Heart left ventricle (tissue), 16 donors: ENCODE data around the gene DCP2. TPM values are rescaled to one million over a fixed set of nuclear protein-coding genes. Genes with fewer than 3 reads are reported as not detected.

ENCODE experiments used
- ATAC-seq, 4 donors: fragments of 200-7000 bp; cut with Tn5 transposase; one replicate each; pipeline ENCODE4 v1.9.1; 2020 to 2022; ENCODE audit warnings: moderate library complexity in 4 of 4, mild to moderate bottlenecking in 3 of 4, moderate number of reproducible peaks in 1 of 4
- DNase-seq, 5 donors: peaks; one replicate each; pipeline ENCODE4 v3.0.0-alpha.2; 2020
- H3K27ac ChIP-seq, 12 donors: fragments of 200-600 bp; sonication (generic) in 4 of 12; one replicate each; pipeline versions ENCODE4 v1.5.0 to v1.8.0; 2016 to 2022; ENCODE audit warnings: mild to moderate bottlenecking in 2 of 12
- H3K27me3 ChIP-seq, 9 donors: fragments of 200-600 bp; sonication (generic) in 2 of 9; one replicate each; pipeline versions ENCODE4 v1.5.1 to v1.8.0; 2016 to 2022; ENCODE audit warnings: mild to moderate bottlenecking in 3 of 9
- H3K36me3 ChIP-seq, 9 donors: fragments of 200-600 bp; sonication (generic) in 2 of 9; one replicate each; pipeline versions ENCODE4 v1.5.0 to v1.8.0; 2018 to 2022; ENCODE audit warnings: mild to moderate bottlenecking in 2 of 9
- H3K4me1 ChIP-seq, 12 donors: fragments of 200-600 bp; sonication (generic) in 4 of 12; one replicate each; pipeline versions ENCODE4 v1.5.0 to v1.8.0; 2016 to 2022; ENCODE audit warnings: mild to moderate bottlenecking in 3 of 12
- H3K4me3 ChIP-seq, 12 donors: fragments of 200-600 bp; sonication (generic) in 4 of 12; one replicate each; pipeline versions ENCODE4 v1.5.0 to v1.8.0; 2017 to 2022; ENCODE audit warnings: mild to moderate bottlenecking in 9 of 12, moderate library complexity in 4 of 12
- H3K9me3 ChIP-seq, 12 donors: fragments of 200-600 bp; sonication (generic) in 4 of 12; one replicate each; pipeline versions ENCODE4 v1.5.0 to v1.8.0; 2016 to 2022; ENCODE audit warnings: mild to moderate bottlenecking in 1 of 12
- POLR2A ChIP-seq, 2 donors: fragments of 450-650 bp; IDR thresholded peaks; one replicate each; pipeline ENCODE4 v1.6.1; 2017; ENCODE audit warnings: antibody characterized with exemption in 2 of 2, mild to moderate bottlenecking in 2 of 2, moderate library complexity in 2 of 2
- WGBS, 4 donors: extraction: QIAGEN DNeasy Blood & Tissue Kit in 2 of 4; methylation state at CpG; one replicate each; pipeline versions ENCODE4 v1.1.5 to v1.1.7; 2013 to 2018; 5-methylcytosine and 5-hydroxymethylcytosine counted together
- intact Hi-C, 10 donors: fragments of 100-400 bp; cut with DNase I; formaldehyde crosslinking; loops; one replicate each; pipeline versions ENCODE4 v1.11.1 to v1.14.2; 2022
- polyA plus RNA-seq, 2 donors: library from polyadenylated mRNA; stranded (reverse); fragments of 200-250 nt; gene quantifications; one replicate each; pipeline ENCODE4 v1.2.3, GENCODE V29; 2013
- total RNA-seq, 9 donors: library from RNA; depleted of rRNA in 2 of 9; stranded (reverse); fragments of >200 nt in 2 of 9; fragmentation: NEBNext Ultra II Directional in 3 of 9; extraction: Animal tissue kit (Norgen Biotek cat#: 25700) in 3 of 9; gene quantifications; one replicate each; pipeline versions ENCODE4 v1.1.0 to v1.2.4, GENCODE V29; 2016 to 2023
- TF ChIP-seq, protein P1 (sequence below), 12 donors: fragments of 200-600 bp; sonication (generic) in 4 of 12; IDR thresholded peaks; one replicate each; pipeline versions ENCODE4 v1.5.0 to v1.8.0; 2018 to 2022; ENCODE audit warnings: antibody characterized with exemption in 12 of 12, mild to moderate bottlenecking in 5 of 12
- donor health status: ischemic (EF 13 %, LVEDD 7.1; RV severe dilation, severe dysfunction).
- donor health status: healthy with polysubstance abuse.
- donor health status: DM: no; HTN: yes; CAD: no.
- donor health status: DM: no; HTN: no; CAD: no.
- donor health status: ischemic (EF 25% LVEDD 6.9; RV normal size, moderate dysfunction).
- donor health status: ischemic (EF 25% LVEDD 5.7; RV mildly dilated, moderate dysfunction).
- donor health status: healthy.
- donor health status: DM: yes; HTN: yes; CAD: no.
- donor health status: ischemic (EF 35%, LVEDD 5.7; RV mildly dilated, moderate dysfunction).
- donor health status: nonischemic (EF 11% LVEDD 7.7; RV severe dilation, severe dysfunction).
- donor health status: DM: yes; HTN: yes; CAD: no.
- donor health status: PGD.
- donor health status: ischemic (EF 29% LVEDD 5.4; RV normal size, mild dysfunction).
- donor health status: nonischemic (EF 23%, LVEDD 6.1; RV moderate dilation, normal function).

DCP2 gene
- total and polyA plus RNA-seq, 11 donors = 3.4 to 36.0 (median 16.0) TPM

GRCh38 chr5:113035096-113035495, 58.5 kb downstream of the DCP2 start:
- intact Hi-C loops = no loop called here
- Histone ChIP-seq H3K27me3 (no peaks in the 10 kb centered on the region), H3K27ac (peak overlapping the region in 2 of 12 donors; percentile 23 to 51), H3K36me3 (peaks cover 0 to 50% (median 35%) of the 10 kb centered on the region in 9 donors), H3K4me1 (peaks cover 0 to 39% (median 9%) of the 10 kb centered on the region in 12 donors), H3K4me3 (no peak overlapping the region), H3K9me3 (no peaks in the 10 kb centered on the region)
- 68 to 83% (median 70%) methylated on average over 1 of the region's 1 CpG for WGBS, 4 donors
- DNase-seq = no peak
- no peak for ATAC-seq
- no peak for TF ChIP-seq POLR2A (IDR thresholded peaks at IDR 0.05)
- TF ChIP-seq, protein P1, sequence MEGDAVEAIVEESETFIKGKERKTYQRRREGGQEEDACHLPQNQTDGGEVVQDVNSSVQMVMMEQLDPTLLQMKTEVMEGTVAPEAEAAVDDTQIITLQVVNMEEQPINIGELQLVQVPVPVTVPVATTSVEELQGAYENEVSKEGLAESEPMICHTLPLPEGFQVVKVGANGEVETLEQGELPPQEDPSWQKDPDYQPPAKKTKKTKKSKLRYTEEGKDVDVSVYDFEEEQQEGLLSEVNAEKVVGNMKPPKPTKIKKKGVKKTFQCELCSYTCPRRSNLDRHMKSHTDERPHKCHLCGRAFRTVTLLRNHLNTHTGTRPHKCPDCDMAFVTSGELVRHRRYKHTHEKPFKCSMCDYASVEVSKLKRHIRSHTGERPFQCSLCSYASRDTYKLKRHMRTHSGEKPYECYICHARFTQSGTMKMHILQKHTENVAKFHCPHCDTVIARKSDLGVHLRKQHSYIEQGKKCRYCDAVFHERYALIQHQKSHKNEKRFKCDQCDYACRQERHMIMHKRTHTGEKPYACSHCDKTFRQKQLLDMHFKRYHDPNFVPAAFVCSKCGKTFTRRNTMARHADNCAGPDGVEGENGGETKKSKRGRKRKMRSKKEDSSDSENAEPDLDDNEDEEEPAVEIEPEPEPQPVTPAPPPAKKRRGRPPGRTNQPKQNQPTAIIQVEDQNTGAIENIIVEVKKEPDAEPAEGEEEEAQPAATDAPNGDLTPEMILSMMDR (IDR thresholded peaks at IDR 0.05) = no peak

- Histone ChIP-seq H3K36me3 (peaks cover 0 to 61% (median 46%) of the 10 kb centered on the region in 9 donors), H3K27me3 (no peaks in the 10 kb centered on the region), H3K27ac (no peak overlapping the region), H3K4me3 (no peak overlapping the region), H3K9me3 (no peaks in the 10 kb centered on the region), H3K4me1 (peaks cover 0 to 39% (median 9%) of the 10 kb centered on the region in 12 donors)
- WGBS, 4 donors = 90 to 94% (median 92%) methylated on average over 4 of the region's 4 CpGs
- ATAC-seq (no peak), DNase-seq (no peak)
- intact Hi-C loops = no loop called here
- no peak for TF ChIP-seq POLR2A (IDR thresholded peaks at IDR 0.05)
- TF ChIP-seq, protein P1 (IDR thresholded peaks at IDR 0.05) = no peak
Measured at GRCh38 chr5:113036321-113036720, 59.7 kb downstream of the DCP2 start.

- no peaks in the 10 kb centered on the region for H3K27me3 ChIP-seq
- intact Hi-C loops = no loop called here
- no peaks in the 10 kb centered on the region for H3K9me3 ChIP-seq
- no peak for TF ChIP-seq POLR2A (IDR thresholded peaks at IDR 0.05)
- TF ChIP-seq, protein P1 (IDR thresholded peaks at IDR 0.05) = no peak
- peaks cover 0 to 34% (median 9%) of the 10 kb centered on the region in 12 donors for H3K4me1 ChIP-seq
- H3K27ac ChIP-seq = no peak overlapping the region
- no peak for DNase-seq
- ATAC-seq = no peak
- peaks cover 0 to 66% (median 50%) of the 10 kb centered on the region in 9 donors for H3K36me3 ChIP-seq
- no peak overlapping the region for H3K4me3 ChIP-seq
- 93 to 100% (median 96%) methylated on average over 1 of the region's 1 CpG for WGBS, 4 donors
Measured at GRCh38 chr5:113036826-113037225, 60.2 kb downstream of the DCP2 start.

DNA sequence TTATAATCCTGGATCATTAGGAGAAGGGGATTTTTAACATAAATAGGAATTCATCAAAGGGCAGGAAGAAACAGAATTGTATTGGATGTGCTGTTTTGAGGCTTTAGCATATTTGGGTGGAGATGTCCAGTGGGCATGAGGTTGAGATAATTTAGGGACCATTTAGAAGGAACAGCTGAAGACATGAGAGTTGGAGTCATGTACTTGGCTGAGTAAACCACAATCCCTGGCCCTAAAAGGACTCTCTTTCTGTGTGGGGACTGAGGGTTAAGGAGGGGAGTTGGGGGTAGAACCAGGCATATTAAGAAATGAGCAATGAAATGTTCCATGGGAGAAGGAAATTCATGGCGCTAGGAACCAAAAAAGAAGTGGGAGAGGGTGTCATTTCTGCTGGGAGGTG, 61.5 kb downstream of the DCP2 start:
- peaks cover 0 to 72% (median 50%) of the 10 kb centered on the region in 9 donors for H3K36me3 ChIP-seq
- H3K4me1 ChIP-seq = peaks cover 0 to 25% (median 7%) of the 10 kb centered on the region in 12 donors
- intact Hi-C loops = no loop called here
- no peak overlapping the region for H3K27ac ChIP-seq
- no peaks in the 10 kb centered on the region for H3K27me3 ChIP-seq
- H3K9me3 ChIP-seq = no peaks in the 10 kb centered on the region
- TF ChIP-seq POLR2A (IDR thresholded peaks at IDR 0.05) = no peak
- TF ChIP-seq, protein P1 (IDR thresholded peaks at IDR 0.05) = no peak
- DNase-seq (no peak), ATAC-seq (no peak)
- H3K4me3 ChIP-seq = no peak overlapping the region
- WGBS, 4 donors = 93 to 100% (median 94%) methylated on average over 1 of the region's 1 CpG
